Left ventricle myocardium superior (tissue), 1 donor: ENCODE results near the gene ITIH2. TPM values are rescaled to one million over a fixed set of nuclear protein-coding genes. Genes with fewer than 3 reads are reported as not detected.
A peak's percentile ranks its signal among the peaks of the same experiment; 100 is the strongest.
"Not testable (repeated sequence)": the region's sequence is repeated elsewhere in the genome, so short reads cannot be mapped to it uniquely, and the experiment has no call there.

Source experiments
- ATAC-seq: fragments of 200-7000 bp; cut with Tn5 transposase; one replicate; pipeline ENCODE4 v1.9.1; 2020; ENCODE audit warnings: mild to moderate bottlenecking, moderate library complexity
- DNase-seq: peaks from one replicate; pipeline ENCODE4 v3.0.0-alpha.2; 2020
- intact Hi-C: fragments of 100-400 bp; cut with micrococcal nuclease; formaldehyde crosslinking; loops from one replicate; pipeline ENCODE4 v1.11.0; 2022
- total RNA-seq: library from RNA; stranded (reverse); fragmentation: NEBNext Ultra II Directional; extraction: Animal tissue kit (Norgen Biotek cat#: 25700); gene quantifications from one replicate; pipeline ENCODE4 v1.2.1, GENCODE V29; 2021
- donor health status: DM: no; HTN: yes; CAD: no; lungs with severe emphysema.

ITIH2 gene
- total RNA-seq, 1 donor from 2014 or later: not detected

DNA sequence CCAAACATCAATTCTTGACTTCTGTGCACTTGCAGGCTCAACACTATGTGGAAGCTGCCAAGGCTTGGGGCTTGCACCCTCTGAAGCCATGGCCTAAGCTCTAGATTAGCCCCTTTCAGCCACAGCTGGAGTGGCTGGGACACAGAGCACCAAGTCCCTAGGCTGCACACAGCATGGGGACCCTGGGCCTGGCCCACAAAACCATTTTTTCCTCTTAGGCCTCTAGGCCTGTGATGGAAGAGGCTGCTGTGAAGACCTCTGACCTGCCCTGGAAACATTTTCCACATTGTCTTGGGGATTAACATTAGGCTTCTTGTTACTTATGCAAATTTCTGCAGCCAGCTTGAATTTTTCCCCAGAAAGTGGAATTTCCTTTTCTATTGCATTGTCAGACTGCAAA lies 10.7 kb upstream of the ITIH2 start:
- DNase-seq, ATAC-seq, intact Hi-C loops: not testable (repeated sequence)

DNA sequence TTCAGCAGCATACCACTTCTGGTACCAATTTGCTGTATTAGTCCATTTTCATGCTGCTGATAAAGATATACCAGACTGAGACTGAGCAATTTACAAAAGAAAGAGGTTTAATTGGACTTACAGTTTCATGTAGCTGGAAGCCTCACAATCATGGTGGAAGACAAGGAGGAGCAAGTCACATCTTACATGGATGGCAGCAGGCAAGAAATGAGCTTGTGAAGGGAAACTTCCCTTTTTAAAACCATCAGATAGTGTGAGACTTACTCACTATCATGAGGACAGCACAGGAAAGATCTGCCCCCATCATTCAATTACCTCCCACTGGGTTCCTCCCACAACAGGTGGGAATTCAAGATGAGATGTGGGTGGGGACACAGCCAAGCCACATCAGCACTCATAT lies 9.9 kb upstream of the ITIH2 start:
- DNase-seq, ATAC-seq, intact Hi-C loops: not testable (repeated sequence)

DNA sequence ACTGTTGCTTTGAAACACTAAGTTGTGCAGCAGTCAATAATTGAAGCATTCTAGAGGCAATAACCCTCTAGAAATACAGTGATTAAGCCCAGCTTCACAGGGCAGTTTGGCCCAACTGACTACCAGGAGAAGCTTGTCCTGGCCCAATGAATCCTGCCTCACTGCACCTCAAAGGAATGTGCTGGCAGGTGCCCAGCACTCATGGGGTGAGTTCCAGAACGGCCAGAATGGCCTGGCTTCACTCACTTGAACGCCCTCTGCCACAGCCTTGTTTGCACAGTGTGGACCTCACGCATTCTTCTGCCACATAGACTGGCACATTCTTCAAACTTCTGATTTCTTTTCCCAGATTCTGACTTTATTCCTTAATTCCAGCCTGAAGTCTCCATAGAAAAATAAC lies 6.6 kb upstream of the ITIH2 start:
- peak; percentile 69 for DNase-seq
- ATAC-seq: peak; percentile 96
- intact Hi-C loops: no loop called here

DNA sequence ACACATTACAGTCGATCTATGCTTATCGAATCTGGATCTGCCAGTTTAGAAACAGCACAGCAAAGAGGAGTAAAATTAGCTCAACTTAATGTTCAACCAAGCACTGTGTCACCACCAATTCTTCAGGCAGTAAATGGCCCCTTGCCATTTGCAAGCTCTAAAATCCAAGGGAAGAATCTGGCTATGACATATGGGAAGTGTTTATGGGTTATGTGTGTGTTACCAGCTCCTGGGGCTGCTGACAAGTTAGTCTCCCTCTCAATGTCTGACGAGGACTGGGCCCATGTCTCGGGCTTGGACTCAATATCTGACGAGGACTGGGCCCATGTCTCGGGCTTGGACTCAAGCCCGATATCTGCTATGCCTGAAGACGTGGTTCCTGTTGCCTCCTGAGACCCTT lies 5.7 kb upstream of the ITIH2 start:
- ATAC-seq: peak; percentile 59
- intact Hi-C loops: no loop called here
- no peak for DNase-seq

DNA sequence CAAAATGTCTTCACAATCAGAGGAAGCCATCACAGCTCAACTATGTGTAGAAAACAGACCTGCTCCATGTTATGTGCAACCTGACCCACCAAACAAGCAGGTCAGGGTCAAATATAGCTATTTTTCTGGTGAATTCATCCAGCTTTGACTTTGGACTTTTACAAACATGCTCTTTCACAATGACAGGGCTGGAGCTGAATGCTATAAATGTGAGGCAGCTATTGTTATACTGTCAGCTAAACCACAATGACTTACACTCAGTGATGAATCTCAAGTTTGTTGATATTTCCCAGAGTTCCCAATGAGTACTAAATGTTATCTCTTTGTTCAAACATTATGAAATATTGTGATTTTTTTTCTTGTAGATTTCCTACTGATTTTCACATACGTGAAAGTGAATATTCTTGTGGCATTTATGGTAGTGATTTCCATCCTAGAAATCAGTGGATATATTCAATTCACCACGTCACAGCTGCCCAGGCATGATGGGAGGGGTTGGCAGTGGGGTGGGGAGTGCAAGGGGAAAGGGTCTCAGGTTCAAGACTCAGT lies 2.5 kb upstream of the ITIH2 start:
- no peak for ATAC-seq
- no peak for DNase-seq
- intact Hi-C loops: no loop called here

DNA sequence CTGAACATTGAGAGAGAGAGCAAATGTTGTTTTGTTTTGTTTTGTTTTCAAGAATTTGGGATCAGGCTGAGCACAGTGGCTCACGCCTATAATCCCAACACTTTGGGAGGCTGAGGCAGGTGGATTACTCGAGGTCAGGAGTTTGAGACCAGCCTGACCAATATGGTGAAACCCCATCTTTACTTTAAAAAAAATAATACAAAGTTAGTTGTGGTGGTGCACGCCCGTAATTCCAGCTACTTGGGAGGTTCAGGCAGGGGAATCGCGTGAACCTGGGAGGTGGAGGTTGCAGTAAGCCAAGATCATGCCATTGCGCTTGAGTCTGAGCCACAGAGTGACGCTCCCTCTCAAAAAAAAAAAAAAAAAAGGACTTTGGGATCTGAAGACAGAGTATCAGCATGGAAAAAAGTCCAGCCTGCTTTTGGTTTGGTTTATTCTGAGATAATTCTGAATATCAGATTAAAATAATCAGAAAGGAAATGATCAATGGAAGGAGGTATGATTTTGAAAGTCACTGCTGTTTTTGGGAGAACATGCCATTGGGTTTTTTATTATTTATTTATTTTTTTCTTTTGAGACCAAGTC lies 1.9 kb upstream of the ITIH2 start:
- DNase-seq: no peak
- ATAC-seq: no peak
- intact Hi-C loops: no loop called here

DNA sequence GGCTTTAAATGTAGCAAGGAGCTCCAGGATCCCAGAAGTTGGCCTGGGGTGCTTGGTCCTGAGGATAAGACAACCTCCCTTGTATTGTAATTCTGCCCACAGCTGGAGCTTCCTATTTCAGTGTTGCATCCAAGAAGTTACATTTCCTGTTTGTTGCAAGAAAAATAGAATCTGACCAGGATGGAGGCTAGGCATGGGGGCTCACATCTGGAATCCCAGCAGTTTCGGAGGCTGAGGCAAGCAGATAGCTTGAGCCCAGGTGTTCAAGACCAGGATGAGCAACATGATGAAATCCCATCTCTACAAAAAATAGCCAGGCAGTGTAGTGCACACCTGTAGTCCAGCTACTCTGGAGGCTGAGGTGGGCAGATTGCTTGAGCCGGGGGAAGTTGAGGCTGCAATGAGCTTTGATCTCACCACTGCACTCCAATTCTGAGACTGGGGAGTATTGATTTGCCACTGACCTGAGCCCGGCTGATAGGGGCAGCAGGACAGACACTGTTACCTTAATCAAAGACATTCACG lies 766 bp upstream of the ITIH2 start:
- ATAC-seq (no peak), DNase-seq (no peak)
- intact Hi-C loops: no loop called here

DNA sequence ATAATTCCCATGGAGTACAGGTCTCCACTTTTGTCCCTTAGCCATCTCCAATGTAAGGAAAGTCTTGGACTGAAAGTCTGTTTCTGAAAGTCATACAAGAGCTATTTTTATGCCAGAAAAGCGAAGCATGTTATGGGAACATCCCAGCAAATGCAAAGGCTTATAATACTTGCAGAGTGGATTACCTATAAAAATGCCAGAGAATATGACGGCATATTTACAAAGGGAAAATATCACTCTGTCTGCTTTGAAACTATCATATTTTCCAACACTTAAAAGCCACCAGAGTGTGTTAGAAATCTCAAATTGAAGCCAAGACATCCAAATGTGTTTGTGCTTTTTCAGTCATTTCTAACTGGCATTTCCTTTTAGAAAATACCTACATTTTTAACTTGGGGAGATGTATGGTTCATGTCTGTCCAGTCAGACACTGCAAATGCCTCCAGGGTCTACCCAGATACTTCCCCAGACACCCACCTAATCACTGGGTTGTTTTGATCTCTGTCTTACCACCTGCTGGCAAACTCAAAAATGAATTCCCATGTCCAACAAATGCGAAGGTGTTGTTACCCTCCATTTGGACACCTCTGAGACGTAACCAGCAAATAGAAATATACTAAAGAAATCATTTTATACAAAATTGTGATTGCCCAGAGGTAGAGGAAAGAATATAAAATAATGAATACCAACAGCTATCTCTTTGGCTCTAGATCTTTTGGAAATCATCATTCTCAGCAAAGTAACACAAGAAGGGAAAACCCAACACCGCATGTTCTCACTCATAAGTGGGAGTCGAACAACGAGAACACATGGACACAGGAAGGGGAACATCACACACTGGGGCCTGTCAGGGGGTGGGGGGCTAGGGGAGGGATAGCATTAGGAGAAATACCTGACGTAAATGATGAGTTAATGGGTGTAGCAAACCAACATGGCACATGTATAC lies 1.2 kb downstream of the ITIH2 start:
- no peak for ATAC-seq
- intact Hi-C loops: no loop called here
- DNase-seq: no peak

DNA sequence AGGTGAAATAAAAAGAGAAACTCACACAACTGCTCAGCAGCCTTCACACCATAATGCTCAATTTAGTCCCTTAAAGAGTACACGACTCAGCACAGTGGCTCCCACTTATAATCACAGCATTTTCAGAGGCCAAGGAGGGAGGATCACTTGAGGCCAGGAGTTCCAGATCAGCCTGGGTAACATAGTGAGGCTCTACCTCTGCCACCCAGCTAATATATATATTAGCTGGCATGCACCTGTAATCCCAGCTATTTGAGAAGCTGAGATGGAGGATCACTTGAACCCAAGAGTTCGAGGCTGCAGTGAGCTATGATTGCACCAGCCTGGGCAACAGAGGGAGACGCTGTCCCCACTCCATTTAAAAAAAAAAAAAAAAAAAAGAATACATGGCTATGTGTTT lies 2.2 kb downstream of the ITIH2 start:
- DNase-seq (no peak), ATAC-seq (no peak)
- intact Hi-C loops: no loop called here

DNA sequence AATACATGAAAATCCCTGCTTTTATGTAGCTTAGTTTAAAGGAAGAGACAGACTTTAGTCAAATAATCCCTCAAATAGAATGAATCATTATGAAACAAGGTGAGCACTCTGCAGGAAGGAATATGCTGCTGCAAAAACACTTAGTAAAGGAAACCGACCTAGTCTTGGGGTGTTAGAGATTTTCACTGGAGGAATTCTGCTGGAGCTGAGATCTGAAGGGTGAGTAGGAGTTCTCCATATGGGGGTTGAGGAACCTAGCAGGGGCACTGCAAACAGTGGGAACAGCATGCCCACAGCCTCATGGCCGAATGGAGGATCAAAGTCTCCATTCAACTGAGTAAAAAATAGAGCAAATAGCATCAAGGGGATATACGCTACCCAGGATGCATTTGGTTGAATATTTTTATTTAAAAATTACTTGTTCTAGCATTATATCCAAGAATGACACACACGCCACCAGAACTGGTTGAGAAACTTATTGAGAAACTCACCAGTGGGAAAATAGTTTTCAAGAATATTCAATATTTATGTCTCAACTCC lies 3.5 kb downstream of the ITIH2 start:
- intact Hi-C loops: no loop called here
- ATAC-seq: no peak

DNA sequence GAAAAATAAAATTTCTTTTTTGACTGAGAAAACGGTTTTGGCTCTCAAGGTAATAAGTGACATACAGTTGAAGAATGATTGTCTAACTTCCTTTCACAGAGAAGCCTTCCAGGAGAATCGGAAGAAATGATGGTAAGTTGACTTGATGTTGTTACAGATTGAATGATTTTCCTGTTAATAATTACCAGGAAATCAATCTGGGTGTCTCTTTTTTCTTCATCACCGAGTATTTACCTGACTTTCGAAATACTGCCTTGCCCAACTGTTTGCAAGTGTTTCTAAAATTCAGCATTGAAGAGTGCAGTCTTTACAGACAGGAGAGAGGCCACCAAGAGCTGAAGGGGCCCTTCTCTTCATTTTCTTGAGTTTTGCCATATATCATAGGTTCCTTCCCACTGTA lies 4.0 kb downstream of the ITIH2 start:
- DNase-seq (no peak), ATAC-seq (no peak)
- intact Hi-C loops: no loop called here

More for the DNA sequence above, 3.5 kb downstream of the ITIH2 start:
- no peak for DNase-seq

DNA sequence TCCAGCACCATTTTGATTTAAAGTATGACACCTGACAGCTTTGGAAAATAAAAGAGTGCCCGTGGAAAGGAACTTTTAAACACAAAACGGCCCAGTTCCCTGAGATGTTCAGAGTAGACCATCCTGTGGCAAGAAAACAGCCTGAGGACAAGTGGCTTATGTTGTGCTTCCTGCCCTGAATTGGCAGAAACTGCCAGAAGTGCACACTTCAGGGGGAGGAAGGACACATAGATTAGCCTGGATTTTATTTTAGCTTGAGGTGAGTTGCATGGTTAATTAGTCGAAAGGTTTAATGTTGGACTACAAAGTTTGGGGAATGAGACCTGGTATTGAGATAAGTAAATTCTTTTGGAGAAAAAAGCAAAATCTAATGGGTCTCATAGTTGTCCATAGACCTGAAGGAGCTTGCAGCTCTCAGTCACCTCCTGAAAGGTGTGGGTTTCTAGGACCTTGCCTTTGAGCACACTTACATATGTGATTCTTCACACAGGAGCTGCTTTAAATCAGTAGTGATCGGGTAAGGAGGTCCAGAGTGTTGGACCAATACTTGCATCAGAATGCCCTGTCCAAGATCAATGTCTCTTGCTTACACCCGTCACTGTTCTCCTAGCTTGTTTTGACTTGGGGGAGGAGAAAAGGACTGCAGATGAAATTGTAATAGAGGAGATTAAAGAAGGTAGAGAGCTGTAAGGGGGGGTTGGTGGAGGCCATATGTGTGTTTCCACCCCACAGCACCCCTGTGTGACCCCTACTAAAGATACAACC lies 4.9 kb downstream of the ITIH2 start:
- intact Hi-C loops: no loop called here
- ATAC-seq: no peak
- no peak for DNase-seq

DNA sequence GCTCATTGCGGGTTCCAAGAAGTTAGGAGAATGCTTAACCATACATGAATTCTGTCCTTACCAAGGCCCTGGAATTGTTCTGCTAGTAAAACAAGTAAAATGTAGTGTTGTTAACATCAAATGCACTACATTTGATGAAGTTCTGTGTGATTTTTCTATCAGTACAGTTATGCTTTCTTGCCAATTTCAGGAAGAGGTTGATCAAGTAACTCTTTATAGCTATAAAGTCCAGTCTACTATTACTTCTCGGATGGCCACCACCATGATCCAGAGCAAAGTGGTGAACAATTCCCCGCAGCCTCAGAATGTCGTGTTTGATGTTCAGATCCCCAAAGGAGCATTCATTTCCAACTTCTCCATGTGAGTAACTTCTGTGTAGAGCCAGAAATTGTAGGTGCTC lies 5.7 kb downstream of the ITIH2 start:
- ATAC-seq (no peak), DNase-seq (no peak)
- intact Hi-C loops: no loop called here

DNA sequence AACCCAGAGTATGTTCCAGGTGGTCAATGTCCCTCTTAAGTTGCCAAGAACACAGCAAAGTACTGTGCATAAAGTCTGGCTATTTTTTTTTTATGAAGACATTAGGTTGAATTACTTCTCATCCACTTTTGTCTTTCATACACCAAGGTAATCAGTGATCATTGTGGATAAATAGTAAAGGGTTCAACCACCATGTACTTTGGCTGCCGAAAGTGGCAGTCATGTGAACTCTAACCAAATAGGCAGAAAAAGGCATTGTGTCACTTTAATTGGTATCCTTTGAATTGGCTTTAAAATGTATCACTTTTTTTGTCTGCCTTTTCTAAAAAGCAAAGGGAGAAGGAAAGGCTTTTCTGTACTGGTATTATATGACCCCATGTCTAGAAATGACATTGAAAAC lies 7.3 kb downstream of the ITIH2 start:
- intact Hi-C loops: no loop called here
- no peak for DNase-seq
- no peak for ATAC-seq

DNA sequence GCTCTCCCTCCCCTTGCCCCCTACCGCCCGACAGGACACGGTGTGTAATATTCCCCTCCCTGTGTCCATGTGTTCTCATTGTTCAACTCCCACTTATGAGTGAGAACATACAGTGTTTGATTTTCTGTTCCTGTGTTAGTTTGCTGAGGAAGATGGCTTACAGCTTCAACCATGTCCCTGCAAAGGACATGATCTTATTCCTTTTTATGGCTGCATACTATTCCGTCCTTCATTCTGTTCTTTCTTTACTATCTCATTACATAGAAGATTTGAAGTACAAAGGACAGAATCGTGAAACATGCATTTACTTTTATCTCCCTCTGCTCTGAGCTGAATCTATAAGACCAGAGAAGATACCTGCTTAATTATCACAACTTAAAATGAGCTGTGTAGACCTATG lies 8.0 kb downstream of the ITIH2 start:
- intact Hi-C loops, DNase-seq, ATAC-seq: not testable (repeated sequence)

DNA sequence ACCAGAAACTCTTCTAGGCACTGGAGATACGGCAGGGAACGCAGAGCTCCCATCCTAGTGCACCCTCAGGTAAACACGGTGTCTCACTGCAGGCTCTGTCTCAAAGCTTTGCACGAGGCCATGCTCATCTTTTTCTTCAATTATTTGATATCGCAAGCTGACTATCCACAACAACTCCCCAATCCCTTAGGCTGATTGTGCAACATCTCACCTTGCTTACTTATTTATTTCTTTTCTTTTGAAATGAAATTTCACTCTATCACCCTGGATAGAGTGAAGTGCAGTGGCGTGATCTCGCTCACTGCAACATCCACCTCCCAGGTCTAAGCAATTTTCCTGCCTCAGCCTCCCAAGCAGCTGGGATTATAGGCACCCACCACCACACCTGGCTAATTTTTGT lies 12.4 kb downstream of the ITIH2 start:
- intact Hi-C loops: no loop called here
- ATAC-seq: no peak
- no peak for DNase-seq

DNA sequence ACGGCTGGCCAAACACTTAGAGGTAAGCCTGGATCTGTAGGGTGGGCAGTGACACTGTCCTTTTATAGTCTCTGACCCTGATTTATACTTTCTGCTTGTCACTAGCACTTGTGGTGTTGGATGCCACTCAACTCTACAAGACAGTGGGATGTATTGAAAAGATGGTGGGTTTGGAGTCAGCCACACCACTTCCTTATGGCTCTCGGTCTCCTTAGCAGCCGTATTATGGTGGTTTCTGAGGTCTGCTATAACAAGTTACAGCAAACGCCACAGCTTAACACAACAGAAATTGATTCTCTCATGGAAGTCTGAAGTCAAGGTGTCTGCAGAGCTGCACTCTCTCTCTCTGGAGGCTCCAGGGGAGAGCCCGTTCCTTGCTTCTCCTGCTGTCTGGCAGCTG lies 14.7 kb downstream of the ITIH2 start:
- intact Hi-C loops: no loop called here
- no peak for DNase-seq

DNA sequence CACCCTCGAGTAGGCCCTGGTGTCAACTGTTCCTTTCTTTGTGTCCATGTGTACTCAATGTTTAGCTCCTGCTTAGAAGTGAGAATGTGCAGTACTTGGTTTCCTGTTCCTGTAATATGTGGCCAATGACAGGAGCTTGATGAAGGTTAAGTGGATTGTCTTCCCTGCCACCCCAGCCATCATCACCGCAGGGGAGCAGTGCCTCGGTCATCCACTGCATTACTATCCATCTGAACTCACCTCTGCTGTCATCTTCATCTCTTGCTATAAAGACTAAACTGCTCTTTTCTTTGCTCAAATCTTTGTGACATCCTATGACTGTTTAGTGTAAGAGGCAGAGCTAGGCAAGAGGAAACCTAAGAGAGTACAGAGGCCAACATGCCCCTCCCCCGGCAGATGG lies 15.6 kb downstream of the ITIH2 start:
- ATAC-seq (no peak), DNase-seq (no peak)
- intact Hi-C loops: no loop called here

More for the DNA sequence above, 14.7 kb downstream of the ITIH2 start:
- no peak for ATAC-seq

DNA sequence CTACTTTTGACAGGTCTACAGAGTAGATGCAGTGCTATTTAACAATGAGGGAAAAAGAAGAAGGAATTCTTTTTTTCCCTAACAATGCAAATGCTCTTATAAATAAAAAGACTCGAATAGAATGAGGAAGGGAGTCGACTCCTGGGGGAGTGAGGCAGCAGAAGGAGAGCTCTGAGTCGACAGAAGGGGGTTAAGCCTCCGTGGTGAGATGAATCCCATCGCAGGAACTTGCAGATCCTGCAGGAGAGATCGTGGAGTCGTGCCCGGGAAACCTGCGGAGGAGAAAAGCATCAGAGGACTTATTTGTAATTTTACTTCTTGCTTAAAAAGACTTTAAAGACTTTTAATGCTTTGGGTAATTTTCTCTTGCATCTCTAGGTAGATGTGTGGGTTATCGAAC lies 17.4 kb downstream of the ITIH2 start:
- intact Hi-C loops: no loop called here
- DNase-seq: no peak
- no peak for ATAC-seq
